ENCODE results near the gene BPIFA1.
A peak's percentile ranks its signal among the peaks of the same experiment; 100 is the strongest.

BPIFA1 gene

GRCh38 chr20:33277471-33278441 is 42.0 kb downstream of the BPIFA1 start:
- no peak for DNase-seq (ENCODE audit: low spot score)

- no peak for DNase-seq (ENCODE audit: low spot score)
Observed at GRCh38 chr20:33278700-33279099, 42.9 kb downstream of the BPIFA1 start.

GRCh38 chr20:33279261-33279910 is 43.6 kb downstream of the BPIFA1 start:
- no peak for DNase-seq (ENCODE audit: low spot score)

- DNase-seq (ENCODE audit: low spot score) = no peak
Observed at GRCh38 chr20:33280000-33280680, 44.3 kb downstream of the BPIFA1 start.

GRCh38 chr20:33280775-33281174 is 45.0 kb downstream of the BPIFA1 start:
- DNase-seq (ENCODE audit: low spot score) = no peak

- DNase-seq (ENCODE audit: low spot score) = no peak
Observed at GRCh38 chr20:33281550-33282146, 45.9 kb downstream of the BPIFA1 start.

- DNase-seq (ENCODE audit: low spot score) = no peak
Observed at GRCh38 chr20:33282196-33282934, 46.6 kb downstream of the BPIFA1 start.

GRCh38 chr20:33282991-33283555 is 47.3 kb downstream of the BPIFA1 start, which contains the start of gene BPIFB1:
TSS of gene BPIFB1 (plus strand) at chr20:33283214. CDS start at chr20:33286074, 2,860 bp downstream.
- DNase-seq (ENCODE audit: low spot score) = no peak

GRCh38 chr20:33284284-33284683 is 48.5 kb downstream of the BPIFA1 start:
- no peak for DNase-seq (ENCODE audit: low spot score)

- no peak for DNase-seq (ENCODE audit: low spot score)
Observed at GRCh38 chr20:33284937-33285336, 49.1 kb downstream of the BPIFA1 start.

- DNase-seq (ENCODE audit: low spot score) = no peak
Observed at GRCh38 chr20:33285861-33286495, 50.2 kb downstream of the BPIFA1 start.

- DNase-seq (ENCODE audit: low spot score) = no peak
Observed at GRCh38 chr20:33287884-33288283, 52.1 kb downstream of the BPIFA1 start.

GRCh38 chr20:33290852-33291251 is 55.1 kb downstream of the BPIFA1 start:
- no peak for DNase-seq (ENCODE audit: low spot score)

- no peak for DNase-seq (ENCODE audit: low spot score)
Observed at GRCh38 chr20:33291416-33291815, 55.6 kb downstream of the BPIFA1 start.

GRCh38 chr20:33291830-33292355 is 56.1 kb downstream of the BPIFA1 start:
- DNase-seq (ENCODE audit: low spot score) = peak; percentile 62

Measured in CD4-positive, alpha-beta T cell treated with Interleukin-15 for 4 hours (primary cell).